H1 (cell line): Measurements from ENCODE around the gene ANAPC10. TPM values are rescaled to one million over a fixed set of nuclear protein-coding genes. Genes with fewer than 3 reads are reported as not detected.

ENCODE experiments used
- CTCF ChIA-PET: fragments of 300-600 bp; sonication (Branson Sonifier 250); formaldehyde crosslinking; loops from one replicate; lab custom pipeline; 2021; ENCODE audit not compliant: partially characterized antibody; lab: Charles Lee
- POLR2A ChIA-PET: fragments of 300-600 bp; sonication (Branson Sonifier 250); formaldehyde crosslinking; loops from one replicate; lab custom pipeline; 2021; ENCODE audit warnings: inconsistent platforms; ENCODE audit not compliant: partially characterized antibody; lab: Charles Lee
- DNase-seq, 2 experiments: peaks; one replicate each; pipeline versions ENCODE4 v3.0.0 to v3.0.0-alpha.2; 2010 to 2022; ENCODE audit warnings: low spot score in 2 of 2, low read depth in 1 of 2, mixed read lengths in 1 of 2
- FAIRE-seq: peaks from 2 replicates; lab custom pipeline; 2011; peaks lifted over from hg19 to GRCh38; lab: Jason Lieb, UNC
- H2AFZ ChIP-seq: 2 replicates; pipeline ENCODE4 v1.8.1; 2012; ENCODE audit warnings: low read length, inconsistent platforms
- H2AK5ac ChIP-seq: 2 replicates; pipeline ENCODE4 v1.6.1; 2013; ENCODE audit warnings: low read depth, low read length
- H2BK120ac ChIP-seq: replicated peaks from 2 replicates; pipeline ENCODE3; 2013; ENCODE audit warnings: low read depth, low read length, inconsistent platforms
- H2BK12ac ChIP-seq: 2 replicates; pipeline ENCODE4 v1.6.1; 2013; ENCODE audit warnings: low read depth, low read length
- H2BK15ac ChIP-seq: 2 replicates; pipeline ENCODE4 v1.6.1; 2013; ENCODE audit warnings: low read length
- H2BK20ac ChIP-seq: 2 replicates; pipeline ENCODE4 v1.6.1; 2013; ENCODE audit warnings: low read length
- H2BK5ac ChIP-seq: 2 replicates; pipeline ENCODE4 v1.6.1; 2013; ENCODE audit warnings: low read depth, low read length
- H3K14ac ChIP-seq: 2 replicates; pipeline ENCODE4 v1.6.1; 2013; ENCODE audit warnings: inconsistent platforms; ENCODE audit not compliant: insufficient read length
- H3K18ac ChIP-seq: 2 replicates; pipeline ENCODE4 v1.6.1; 2013; ENCODE audit warnings: low read length; ENCODE audit errors: extremely low read depth
- H3K23ac ChIP-seq: 2 replicates; pipeline ENCODE4 v1.6.1; 2013; ENCODE audit warnings: inconsistent platforms; ENCODE audit not compliant: insufficient read length
- H3K23me2 ChIP-seq: 2 replicates; pipeline ENCODE4 v1.6.1; 2013; ENCODE audit warnings: low read depth, low read length
- H3K27ac ChIP-seq: 2 replicates; pipeline ENCODE4 v1.6.1; 2011; ENCODE audit warnings: low read depth, low read length, inconsistent platforms
- H3K27me3 ChIP-seq, 4 experiments: replicated peaks in 1 of 4; 1 replicate in 1 of 4; 2 replicates in 3 of 4; pipeline versions ENCODE4 v1.6.1 to v1.8.1; 2011 to 2013; ENCODE audit warnings: low read length in 3 of 4, mild to moderate bottlenecking in 3 of 4, inconsistent platforms in 2 of 4, mixed read lengths in 2 of 4, moderate library complexity in 1 of 4; ENCODE audit not compliant: control insufficient read depth in 3 of 4, insufficient read depth in 3 of 4; ENCODE audit errors: extremely low read depth in 1 of 4
- H3K36me3 ChIP-seq, 4 experiments: 2 replicates each; pipeline versions ENCODE4 v1.6.1 to v1.8.1; 2011 to 2013; ENCODE audit warnings: mild to moderate bottlenecking in 4 of 4, low read length in 3 of 4, moderate library complexity in 2 of 4, control low read depth in 1 of 4, inconsistent platforms in 1 of 4; ENCODE audit not compliant: insufficient read depth in 4 of 4, control insufficient read depth in 2 of 4
- H3K4ac ChIP-seq: replicated peaks from 2 replicates; pipeline ENCODE3; 2013; ENCODE audit warnings: low read length, low read depth, mixed read lengths, inconsistent platforms; ENCODE audit not compliant: insufficient read length
- H3K4me1 ChIP-seq, 4 experiments: replicated peaks in 1 of 4; 1 replicate in 1 of 4; 2 replicates in 3 of 4; pipeline versions ENCODE4 v1.6.1 to v1.8.1; 2011 to 2013; ENCODE audit warnings: low read length in 3 of 4, inconsistent platforms in 2 of 4, mixed read lengths in 1 of 4; ENCODE audit not compliant: insufficient read depth in 4 of 4, control insufficient read depth in 3 of 4
- H3K4me2 ChIP-seq, 2 experiments: 2 replicates each; pipeline versions ENCODE4 v1.6.1 to v1.8.1; 2011 to 2013; ENCODE audit warnings: low read depth in 2 of 2, low read length in 2 of 2, control low read depth in 1 of 2, inconsistent platforms in 1 of 2, mild to moderate bottlenecking in 1 of 2; ENCODE audit not compliant: insufficient read depth in 1 of 2
- H3K4me3 ChIP-seq, 4 experiments: fragments of 200-600, 300-600 bp in 1 of 4; sonication (generic), shearing (Covaris generic), sonication (Bioruptor Twin) in 1 of 4; 2 replicates each; pipeline versions ENCODE4 v1.5.1 to v1.8.1; 2011 to 2016; ENCODE audit warnings: low read length in 4 of 4, low read depth in 3 of 4, control low read depth in 2 of 4, inconsistent platforms in 2 of 4, mild to moderate bottlenecking in 2 of 4, mixed read lengths in 1 of 4, moderate library complexity in 1 of 4; ENCODE audit not compliant: insufficient read depth in 2 of 4; ENCODE audit errors: extremely low read depth in 1 of 4
- H3K56ac ChIP-seq: replicated peaks from 2 replicates; pipeline ENCODE3; 2013; ENCODE audit warnings: low read depth, mild to moderate bottlenecking, mixed read lengths, low read length, inconsistent platforms; ENCODE audit not compliant: insufficient read length
- H3K79me1 ChIP-seq: 2 replicates; pipeline ENCODE4 v1.6.1; 2013; ENCODE audit warnings: low read depth, low read length, control low read depth
- H3K79me2 ChIP-seq, 2 experiments: 2 replicates each; pipeline versions ENCODE4 v1.6.1 to v1.8.1; 2012 to 2013; ENCODE audit warnings: low read length in 2 of 2, mild to moderate bottlenecking in 2 of 2, inconsistent platforms in 1 of 2; ENCODE audit not compliant: insufficient read depth in 2 of 2, control insufficient read depth in 1 of 2
- H3K9ac ChIP-seq, 4 experiments: replicated peaks in 1 of 4; 1 replicate in 1 of 4; 2 replicates in 3 of 4; pipeline versions ENCODE4 v1.6.1 to v1.8.1; 2011 to 2013; ENCODE audit warnings: low read depth in 3 of 4, low read length in 3 of 4, control low read depth in 2 of 4, mild to moderate bottlenecking in 2 of 4, moderate library complexity in 2 of 4, inconsistent platforms in 1 of 4; ENCODE audit errors: extremely low read depth in 1 of 4
- H3K9me3 ChIP-seq, 2 experiments: 2 replicates each; pipeline versions ENCODE4 v1.6.1 to v1.8.1; 2012 to 2013; ENCODE audit warnings: mild to moderate bottlenecking in 2 of 2, moderate library complexity in 2 of 2, control low read depth in 1 of 2, inconsistent platforms in 1 of 2, low read depth in 1 of 2, low read length in 1 of 2, mixed read lengths in 1 of 2; ENCODE audit not compliant: insufficient read depth in 2 of 2
- H4K20me1 ChIP-seq, 2 experiments: replicated peaks in 1 of 2; 2 replicates each; pipeline versions ENCODE3 to v1.8.1; 2011 to 2013; ENCODE audit warnings: inconsistent platforms in 2 of 2, low read length in 2 of 2, mild to moderate bottlenecking in 1 of 2; ENCODE audit not compliant: insufficient read depth in 2 of 2, control insufficient read depth in 1 of 2
- H4K5ac ChIP-seq: 2 replicates; pipeline ENCODE4 v1.6.1; 2013; ENCODE audit warnings: low read length, low read depth, mixed read lengths, inconsistent platforms; ENCODE audit not compliant: insufficient read length
- H4K8ac ChIP-seq: 2 replicates; pipeline ENCODE4 v1.8.0; 2013; ENCODE audit warnings: mild to moderate bottlenecking, moderate library complexity, low read length, inconsistent platforms; ENCODE audit not compliant: insufficient read depth; ENCODE audit errors: extremely low read depth
- H4K91ac ChIP-seq: replicated peaks from 2 replicates; pipeline ENCODE3; 2013; ENCODE audit warnings: low read length, mixed read lengths, inconsistent platforms; ENCODE audit not compliant: insufficient read length
- FOSL1 ChIP-seq: IDR thresholded peaks from 2 replicates; pipeline ENCODE4 v1.6.1; 2011; ENCODE audit warnings: mild to moderate bottlenecking, low read depth, low read length, moderate library complexity; ENCODE audit not compliant: insufficient read depth
- MAFK ChIP-seq: IDR thresholded peaks from 2 replicates; pipeline ENCODE4 v1.6.1; 2012; ENCODE audit warnings: low read depth, mild to moderate bottlenecking, improper control_type of control experiment, low read length
- POLR2AphosphoS5 ChIP-seq: IDR thresholded peaks from 2 replicates; pipeline ENCODE4 v1.6.1; 2011; ENCODE audit warnings: low read depth, low read length
- SAP30 ChIP-seq: fragments of 300-600 bp; sonication (generic); IDR thresholded peaks from 2 replicates; pipeline ENCODE4 v1.7.1; 2012; ENCODE audit warnings: low read length, moderate library complexity, mild to moderate bottlenecking, inconsistent platforms; ENCODE audit not compliant: insufficient read depth, insufficient replicate concordance
- SIN3A ChIP-seq, 2 experiments: IDR thresholded peaks in 1 of 2; conservative IDR thresholded peaks in 1 of 2; 2 replicates each; pipeline ENCODE4 v1.6.1; 2011 to 2012; ENCODE audit warnings: low read length in 2 of 2, improper control_type of control experiment in 1 of 2, low read depth in 1 of 2, mild to moderate bottlenecking in 1 of 2
- SP4 ChIP-seq: IDR thresholded peaks from 2 replicates; pipeline ENCODE4 v1.6.1; 2012; ENCODE audit warnings: low read length, inconsistent platforms
- ZNF274 ChIP-seq: IDR thresholded peaks from 2 replicates; pipeline ENCODE4 v1.7.0; 2012; ENCODE audit warnings: low read length, borderline replicate concordance; ENCODE audit errors: extremely low read depth
- WGBS, 2 experiments: shearing (Covaris generic) in 1 of 2; methylation state at CpG; one replicate each; pipeline versions ENCODE4 v1.1.6 to v1.1.7; 2013 to 2015; ENCODE audit warnings: low lambda C conversion rate in 2 of 2, mixed read lengths in 2 of 2, inconsistent platforms in 1 of 2, low coverage in 1 of 2, missing lambda C conversion rate in 1 of 2; ENCODE audit not compliant: insufficient replicate concordance in 2 of 2, insufficient coverage in 1 of 2, insufficient read length in 1 of 2; ENCODE audit errors: extremely low coverage in 1 of 2, missing lambda C conversion rate in 1 of 2; 5-methylcytosine and 5-hydroxymethylcytosine counted together
- polyA plus RNA-seq, 7 experiments: library from polyadenylated mRNA; depleted of rRNA in 3 of 7; stranded (reverse) in 5 of 7; unstranded in 2 of 7; fragments of >200 nt in 5 of 7; fragments of 200-250 nt in 2 of 7; gene quantifications; 1 replicate in 5 of 7; 2 replicates in 1 of 7; 4 replicates in 1 of 7; pipeline versions ENCODE4 v1.2.1 to v1.2.3, GENCODE V29; 2011 to 2013; ENCODE audit warnings: missing spikeins in 2 of 7, mixed read lengths in 2 of 7
- total RNA-seq: library from RNA; stranded (reverse); fragmentation: NEBNext Ultra II Directional; extraction: Animal tissue kit (Norgen Biotek cat#: 25700); gene quantifications from 2 replicates; pipeline ENCODE4 v1.2.1, GENCODE V29; 2021

ANAPC10 gene
- total and polyA plus RNA-seq, 2 of the 8 experiments (the other 6 are each of a cell fraction or from before 2014, with no cell fraction given): 17.6 to 23.3 TPM

- H3K79me2 ChIP-seq: 0 out of 4 replicates have a peak, but pooled peaks cover 0 to 2% of the 10 kb centered on the region in 2 experiments
- no peak overlapping the region for H3K23ac ChIP-seq
- H4K5ac ChIP-seq: no peak overlapping the region
- no peak overlapping the region for H2AK5ac ChIP-seq
- H3K9ac ChIP-seq: no peak overlapping the region
- H2BK15ac ChIP-seq: no peak overlapping the region
- no peak overlapping the region for H3K14ac ChIP-seq
- H3K36me3 ChIP-seq: no peaks in the 10 kb centered on the region
- H3K23me2 ChIP-seq: peaks cover 2% of the 10 kb centered on the region; the same call in 1 of the 2 replicates
- no peak overlapping the region for H3K56ac ChIP-seq
- H2BK120ac ChIP-seq: no peak overlapping the region
- ChIA-PET CTCF (no interaction called here), POLR2A (interaction anchor here (0.6 kb wide), 1 partner anchor 17 kb away, joined by 3 read pairs; no protein-coding TSS in a partner anchor)
- H3K4me3 ChIP-seq: no peak overlapping the region
- 91% methylated on average over 5 of the region's 5 CpGs; no CpG with 5 or more reads in 1 of the 2 experiments for WGBS, 2 experiments
- no peak for DNase-seq
- H2BK5ac ChIP-seq: no peak overlapping the region
- H2BK20ac ChIP-seq: no peak overlapping the region
- no peaks in the 10 kb centered on the region for H3K79me1 ChIP-seq
- no peaks in the 10 kb centered on the region for H3K27me3 ChIP-seq
- H2BK12ac ChIP-seq: no peak overlapping the region
- H3K18ac ChIP-seq: no peak overlapping the region
- H3K4me1 ChIP-seq: no peaks in the 10 kb centered on the region
- H3K4ac ChIP-seq: no peak overlapping the region
- no peaks in the 10 kb centered on the region for H3K9me3 ChIP-seq
- peaks cover 0 to 2% of the 10 kb centered on the region in 2 experiments for H4K20me1 ChIP-seq
- H3K4me2 ChIP-seq: no peak overlapping the region
- H4K91ac ChIP-seq: no peak overlapping the region
- no peak for FAIRE-seq
- H4K8ac ChIP-seq: no peak overlapping the region
- no peak overlapping the region for H3K27ac ChIP-seq
- no peak overlapping the region for H2AFZ ChIP-seq
- TF ChIP-seq ZNF274 (no peak), POLR2AphosphoS5 (no peak), SP4 (no peak), SIN3A (conservative IDR thresholded peaks at IDR 0.05 in 1 of 2, IDR thresholded peaks at IDR 0.05 in 1 of 2; ENCODE audit: low read depth in 1 of 2, low read length in 2 of 2) (no peak), FOSL1 (no peak), SAP30 (no peak), MAFK (no peak)
These were observed 42.3 kb downstream of the ANAPC10 start for GRCh38 chr4:145055533-145056257.
